Lower leg skin (tissue), 4 donors: ENCODE results near the gene FBN1. TPM values are rescaled to one million over a fixed set of nuclear protein-coding genes. Genes with fewer than 3 reads are reported as not detected.

Source experiments
- DNase-seq, 2 donors: peaks; one replicate each; pipeline ENCODE4 v3.0.0-alpha.2; 2019; ENCODE audit warnings: low spot score in 2 of 2
- H3K4me3 ChIP-seq: fragments of 200-600 bp; sonication (generic); 2 replicates; pipeline ENCODE4 v1.5.1; 2017; ENCODE audit warnings: mild to moderate bottlenecking, low read depth; ENCODE audit not compliant: poor library complexity, severe bottlenecking
- CTCF ChIP-seq, 3 donors: fragments of 450-650 bp; IDR thresholded peaks; one replicate each; pipeline ENCODE4 v1.5.1; 2016; ENCODE audit warnings: antibody characterized with exemption in 3 of 3, mild to moderate bottlenecking in 3 of 3, moderate library complexity in 2 of 3
- POLR2A ChIP-seq, 2 donors: fragments of 450-650 bp; IDR thresholded peaks; one replicate each; pipeline ENCODE4 v1.6.1; 2016 to 2017; ENCODE audit warnings: antibody characterized with exemption in 2 of 2, mild to moderate bottlenecking in 1 of 2, moderate library complexity in 1 of 2
- WGBS, 2 donors: methylation state at CpG; one replicate each; pipeline ENCODE4 v1.1.5; 2018; 5-methylcytosine and 5-hydroxymethylcytosine counted together
- intact Hi-C: fragments of 100-400 bp; cut with DNase I; formaldehyde crosslinking; loops from one replicate; pipeline ENCODE4 v1.15.0; 2023; ENCODE audit warnings: low total_unique reads
- total RNA-seq, 4 donors: library from RNA; depleted of rRNA; stranded (reverse); fragments of >200 nt; gene quantifications; one replicate each; pipeline ENCODE4 v1.1.0, GENCODE V29; 2016

The FBN1 gene
- total RNA-seq, 4 donors from 2014 or later, result 15.0 to 59.3 (median 24.0) TPM

GRCh38 chr15:48556159-48556897 is 89.2 kb downstream of the FBN1 start:
- TF ChIP-seq POLR2A (IDR thresholded peaks at IDR 0.05), result no peak
- TF ChIP-seq CTCF (IDR thresholded peaks at IDR 0.05), result no peak
- WGBS, 2 donors, result 81 to 89% methylated on average over 7 of the region's 7 CpGs
- intact Hi-C loops, result no loop called here
- no peak for DNase-seq
- H3K4me3 ChIP-seq, result no peak overlapping the region

- WGBS, 2 donors, result 73 to 78% methylated on average over 6 of the region's 6 CpGs
- no peak overlapping the region for H3K4me3 ChIP-seq
- intact Hi-C loops, result no loop called here
- TF ChIP-seq POLR2A (IDR thresholded peaks at IDR 0.05), result no peak
- TF ChIP-seq CTCF (IDR thresholded peaks at IDR 0.05), result no peak
- no peak for DNase-seq
These were observed 90.1 kb downstream of the FBN1 start for GRCh38 chr15:48555241-48555881.

GRCh38 chr15:48554112-48554511 is 91.4 kb downstream of the FBN1 start:
- no peak for DNase-seq
- TF ChIP-seq POLR2A (IDR thresholded peaks at IDR 0.05) (no peak), CTCF (IDR thresholded peaks at IDR 0.05) (no peak)
- no peak overlapping the region for H3K4me3 ChIP-seq
- intact Hi-C loops, result no loop called here
- 63 to 75% methylated on average over 5 of the region's 5 CpGs for WGBS, 2 donors

GRCh38 chr15:48553559-48553958 is 92.0 kb downstream of the FBN1 start:
- intact Hi-C loops, result no loop called here
- 58 to 61% methylated on average over 2 of the region's 2 CpGs for WGBS, 2 donors
- no peak overlapping the region for H3K4me3 ChIP-seq
- DNase-seq, result no peak
- TF ChIP-seq CTCF (IDR thresholded peaks at IDR 0.05) (no peak), POLR2A (IDR thresholded peaks at IDR 0.05) (no peak)

GRCh38 chr15:48550822-48551525 is 94.5 kb downstream of the FBN1 start:
- DNase-seq, result no peak

More at GRCh38 chr15:48550822-48551525, 94.5 kb downstream of the FBN1 start:
- no peak overlapping the region for H3K4me3 ChIP-seq
- 89 to 90% methylated on average over 3 of the region's 3 CpGs for WGBS, 2 donors
- TF ChIP-seq CTCF (IDR thresholded peaks at IDR 0.05), result no peak
- no peak for TF ChIP-seq POLR2A (IDR thresholded peaks at IDR 0.05)
- intact Hi-C loops, result no loop called here
